ENCODE measurements around the gene BCAN.

Gene BCAN

DNA sequence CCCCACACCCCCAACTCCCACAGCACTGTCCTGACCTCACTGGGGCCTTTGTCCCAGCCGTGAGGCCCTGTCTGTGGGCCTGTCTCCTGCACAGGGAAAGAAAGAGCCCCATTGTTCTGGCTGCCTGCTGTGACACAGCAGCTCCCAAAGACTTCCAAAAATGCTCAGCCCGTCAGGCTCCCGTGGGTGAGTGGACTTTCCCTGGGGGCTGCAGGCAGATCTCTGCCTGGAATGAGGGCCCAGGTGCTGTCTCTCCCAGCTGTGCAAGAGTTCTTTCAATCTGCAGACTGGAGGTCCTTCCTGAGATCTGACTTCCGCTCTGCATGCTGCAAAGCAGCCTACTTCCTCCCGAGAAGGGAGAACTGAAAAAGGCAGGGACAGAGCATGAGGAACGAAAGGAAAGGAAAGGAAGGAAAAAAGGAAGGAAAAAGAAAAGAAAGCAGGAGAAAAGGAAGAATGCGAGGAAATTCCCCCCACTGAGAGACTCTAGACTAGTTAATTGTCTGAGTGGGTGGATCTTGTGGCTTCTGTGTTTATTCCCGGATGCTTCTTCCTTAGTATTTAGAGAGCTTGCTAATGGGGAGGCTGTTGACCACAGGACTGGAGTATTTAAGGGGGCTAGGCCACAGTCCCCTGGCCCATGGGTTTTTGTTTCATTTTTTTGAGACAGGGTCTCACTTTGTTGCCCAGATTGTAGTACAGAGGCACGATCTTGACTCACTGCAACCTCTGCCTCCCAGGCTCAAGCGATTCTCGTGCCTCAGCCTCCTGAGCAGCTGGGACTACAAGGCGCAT, 20.3 kb downstream of the BCAN start:
- DNase-seq (ENCODE audit: low read depth), result no peak

DNA sequence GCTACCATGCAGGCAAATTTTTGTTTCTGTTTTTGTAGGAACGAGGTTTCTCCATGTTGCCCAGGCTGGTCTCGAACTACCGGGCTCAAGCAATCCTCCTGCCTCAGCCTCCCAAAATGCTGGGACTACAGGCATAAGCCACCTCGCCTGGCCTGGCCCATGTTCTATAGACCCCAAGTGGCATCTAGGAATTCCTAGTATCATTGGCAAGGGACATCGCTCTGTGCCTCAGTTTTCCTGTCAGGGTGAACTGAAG, 20.8 kb downstream of the BCAN start:
- no peak for DNase-seq (ENCODE audit: low read depth)

DNA sequence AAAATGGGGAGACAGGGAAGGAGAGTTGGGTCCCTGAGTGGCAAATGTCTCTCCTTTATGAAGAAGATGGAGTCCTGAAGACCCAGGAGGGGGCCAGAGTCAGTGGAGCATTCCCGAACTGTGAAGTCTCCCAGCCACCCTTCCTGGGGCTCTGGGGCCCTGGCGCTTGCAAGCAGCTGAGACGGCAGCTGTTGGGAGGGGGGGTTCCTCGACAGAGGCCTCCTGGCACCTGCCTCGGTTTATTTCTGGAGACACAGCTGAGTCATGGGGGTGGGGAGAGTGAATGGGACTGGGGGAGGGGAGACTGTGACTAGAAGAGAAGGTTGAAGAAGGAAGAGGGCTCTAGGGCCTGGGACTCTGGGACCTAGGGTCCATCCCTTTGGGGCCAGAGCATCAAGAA, 21.3 kb downstream of the BCAN start:
- no peak for DNase-seq (ENCODE audit: low read depth)

DNA sequence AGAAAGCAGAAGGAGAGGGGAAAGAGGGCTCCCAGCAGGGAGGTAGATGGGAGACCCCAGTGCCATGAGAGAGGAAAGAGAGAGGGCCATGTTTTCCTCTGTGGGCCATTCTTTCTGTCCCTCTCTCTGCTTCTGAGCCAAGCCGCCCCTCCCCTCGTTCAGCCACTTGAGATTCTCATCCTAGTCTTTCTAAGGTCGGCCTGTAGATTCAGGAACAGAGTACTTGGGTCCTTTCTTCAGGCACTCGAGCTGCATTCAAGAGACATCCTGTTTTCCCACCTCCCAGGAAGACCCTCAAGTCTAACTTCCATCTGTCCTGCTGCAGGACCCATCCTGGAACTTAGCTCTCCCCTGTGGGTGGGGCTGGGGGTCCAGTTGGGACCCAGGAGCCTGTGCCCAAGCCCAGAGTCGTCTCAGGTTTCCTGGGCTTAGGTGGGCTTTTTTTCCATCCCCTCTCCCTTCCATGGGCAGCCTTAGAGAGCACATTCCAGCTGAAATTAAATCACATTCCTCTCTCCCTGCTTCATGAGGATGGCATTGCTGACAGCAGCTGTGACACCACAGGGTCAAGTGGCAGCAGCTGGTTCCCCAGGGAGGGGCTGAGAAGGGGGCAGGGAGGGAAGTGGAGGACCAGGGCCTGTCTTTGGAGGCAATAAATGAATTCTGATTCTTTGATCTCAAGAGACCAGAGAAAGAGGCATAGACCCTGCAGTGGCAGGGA, 22.3 kb downstream of the BCAN start:
- DNase-seq (ENCODE audit: low read depth), result no peak

DNA sequence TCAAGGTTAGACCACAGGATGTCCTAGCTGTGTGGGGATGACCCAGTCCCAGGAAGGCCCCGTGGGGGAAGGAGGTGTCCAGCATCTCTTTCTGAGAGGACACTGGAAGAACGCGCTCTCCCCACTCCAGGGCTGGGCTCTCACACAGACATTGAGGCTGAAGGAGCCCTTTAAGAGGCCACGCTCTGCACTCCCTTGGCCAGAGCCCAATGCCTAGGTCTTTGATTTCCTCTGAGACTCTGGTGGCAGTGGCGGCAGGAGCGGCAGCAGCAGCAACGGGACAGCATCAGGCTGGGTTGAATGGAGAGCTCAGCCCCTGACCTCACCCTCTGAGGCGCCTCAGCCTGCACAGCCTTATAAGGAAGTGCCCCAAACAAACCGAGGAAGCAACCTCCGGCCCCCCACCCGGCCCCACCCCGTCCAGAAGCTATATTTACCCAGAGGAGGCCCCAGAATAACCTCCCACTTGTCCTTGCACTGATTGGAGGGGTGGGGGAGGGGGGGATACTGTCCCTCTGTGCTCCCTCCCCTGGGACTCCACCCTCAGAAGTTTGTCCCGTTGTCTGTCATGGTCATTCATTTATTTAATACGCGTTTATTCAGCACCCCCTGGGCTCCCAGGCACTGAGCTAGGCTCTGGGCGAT, 23.0 kb downstream of the BCAN start:
- no peak for DNase-seq (ENCODE audit: low read depth)

GRCh38 chr1:156665539-156665938, 23.6 kb downstream of the BCAN start:
- no peak for DNase-seq (ENCODE audit: low read depth)

DNA sequence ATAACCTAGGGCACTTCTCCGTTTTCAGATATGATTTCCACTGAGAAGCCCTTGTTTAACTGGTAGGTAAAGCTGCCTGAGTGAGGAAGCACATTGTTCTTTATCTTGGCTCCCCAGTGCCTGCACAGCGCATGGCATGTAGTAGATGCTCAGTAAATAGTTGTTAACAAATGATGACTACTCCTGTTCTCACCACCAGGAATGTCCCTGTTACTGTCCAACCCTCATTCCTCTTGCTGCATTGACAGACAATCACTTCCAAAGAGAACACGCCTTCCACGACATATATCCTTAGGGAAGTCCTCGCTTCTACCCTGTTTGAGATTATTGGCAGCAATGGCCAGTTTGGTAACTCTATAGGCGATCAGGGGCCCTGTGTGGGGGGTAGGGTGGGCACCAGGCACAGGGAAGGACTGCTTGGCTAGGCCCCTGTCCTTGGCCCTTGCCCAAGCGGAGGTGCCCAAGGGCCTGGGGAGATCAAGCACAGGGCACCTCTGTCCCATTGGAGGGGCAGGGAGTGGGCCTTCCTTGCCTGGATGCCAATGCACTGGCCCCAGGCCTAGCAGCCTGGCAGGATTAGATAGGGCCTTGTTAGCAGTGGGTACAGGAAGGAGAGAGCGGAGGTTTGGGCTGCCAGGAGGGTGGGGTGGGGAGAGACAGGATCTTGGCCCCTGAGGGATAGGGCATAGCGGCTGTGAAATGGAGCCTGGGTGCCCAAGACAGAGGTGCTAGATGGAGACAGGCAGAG, 25.1 kb downstream of the BCAN start:
- no peak for DNase-seq (ENCODE audit: low read depth)

DNA sequence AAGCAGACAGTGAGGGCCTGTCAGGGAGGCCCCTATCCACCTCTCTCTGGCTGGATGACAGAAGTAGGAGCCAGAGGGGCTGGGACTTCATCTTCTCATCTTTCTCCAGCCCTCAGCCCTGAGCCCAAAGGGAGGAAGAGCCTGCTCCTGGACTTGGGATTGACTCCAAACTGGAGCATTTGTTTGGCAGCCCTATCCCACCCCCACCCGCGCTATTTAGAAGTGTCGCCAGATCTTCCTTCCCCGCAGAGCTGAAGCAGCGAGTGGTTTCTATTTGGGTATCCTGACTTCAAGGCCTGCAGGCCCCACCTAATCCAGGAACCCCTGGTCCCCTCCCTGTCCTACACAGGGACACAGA, 25.7 kb downstream of the BCAN start:
- DNase-seq (ENCODE audit: low read depth), result no peak

DNA sequence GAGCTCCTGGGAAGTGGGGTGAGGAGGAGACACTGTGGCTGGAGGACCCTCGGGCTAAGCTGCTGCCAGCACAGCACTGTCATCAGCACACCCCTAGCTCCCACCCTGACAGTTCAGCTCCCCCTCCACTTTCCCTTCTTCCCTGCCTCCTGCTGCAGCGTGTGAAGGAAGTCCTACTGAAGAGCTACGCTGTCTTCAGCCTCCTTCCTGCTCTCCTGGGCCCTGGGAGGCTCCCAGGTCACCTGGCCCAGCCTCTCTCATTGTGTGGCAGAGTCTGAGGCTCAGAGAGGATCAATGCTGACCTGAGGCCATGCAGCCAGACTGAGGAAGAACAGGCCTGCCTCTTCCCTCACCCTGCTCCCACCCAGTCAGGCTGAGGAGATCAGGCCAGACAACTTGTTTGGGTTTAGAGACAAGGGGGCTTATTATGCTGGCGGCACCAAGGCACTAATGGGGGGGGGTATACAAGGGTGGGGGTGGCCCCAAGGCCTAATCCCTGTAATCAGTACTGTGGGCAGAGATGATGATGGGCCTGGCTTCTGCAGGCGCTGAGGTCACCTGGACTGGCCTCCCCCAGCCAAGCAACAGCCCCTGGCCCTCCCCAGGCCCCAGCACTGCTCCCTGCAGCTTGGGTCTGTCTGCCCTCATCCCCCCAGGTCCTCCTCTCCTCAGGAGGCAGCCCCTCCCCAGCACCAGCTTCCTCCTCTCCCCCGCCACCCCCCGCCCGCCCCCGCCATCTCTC, 26.2 kb downstream of the BCAN start:
- DNase-seq (ENCODE audit: low read depth), result no peak

DNA sequence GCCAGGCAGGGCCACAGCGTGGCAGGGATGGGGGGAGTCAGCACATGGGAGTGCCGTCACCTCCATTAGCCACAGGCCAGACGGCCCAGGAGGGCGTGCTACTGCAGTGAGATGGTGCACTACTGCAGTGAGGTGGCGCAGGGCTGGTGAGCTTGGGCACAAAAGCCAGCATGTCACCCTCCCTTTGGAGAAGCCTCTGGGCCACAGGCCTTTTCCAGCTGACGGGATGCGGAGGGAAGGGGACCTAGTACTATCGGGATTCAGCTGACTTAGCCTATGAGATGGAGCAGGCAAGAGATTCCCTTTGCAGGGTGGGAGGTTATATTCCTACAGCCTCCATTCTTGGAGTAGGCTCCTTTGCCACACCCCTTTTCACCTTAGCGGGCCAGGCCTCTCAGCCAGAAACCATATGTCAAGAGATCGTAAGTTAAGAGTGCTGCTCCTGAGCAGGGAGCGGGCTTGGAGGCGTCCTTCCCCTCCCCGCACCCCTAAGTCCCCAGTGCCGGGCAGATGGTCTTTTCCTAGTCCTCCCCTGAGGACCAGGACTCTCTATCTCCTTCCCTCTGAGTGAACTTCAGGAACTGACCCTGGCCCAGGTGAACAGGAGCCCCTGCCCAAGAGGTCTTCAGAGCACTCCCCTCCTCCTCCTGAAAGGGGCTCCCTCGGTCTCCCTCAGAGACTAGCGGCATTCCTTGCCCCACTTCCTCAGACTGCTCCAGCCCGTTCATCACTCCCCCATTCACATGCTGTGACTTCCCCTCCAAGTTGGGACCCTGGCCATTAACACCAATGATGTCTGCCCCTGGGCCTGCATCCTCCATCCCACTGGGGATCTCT, 27.1 kb downstream of the BCAN start:
- no peak for DNase-seq (ENCODE audit: low read depth)

DNA sequence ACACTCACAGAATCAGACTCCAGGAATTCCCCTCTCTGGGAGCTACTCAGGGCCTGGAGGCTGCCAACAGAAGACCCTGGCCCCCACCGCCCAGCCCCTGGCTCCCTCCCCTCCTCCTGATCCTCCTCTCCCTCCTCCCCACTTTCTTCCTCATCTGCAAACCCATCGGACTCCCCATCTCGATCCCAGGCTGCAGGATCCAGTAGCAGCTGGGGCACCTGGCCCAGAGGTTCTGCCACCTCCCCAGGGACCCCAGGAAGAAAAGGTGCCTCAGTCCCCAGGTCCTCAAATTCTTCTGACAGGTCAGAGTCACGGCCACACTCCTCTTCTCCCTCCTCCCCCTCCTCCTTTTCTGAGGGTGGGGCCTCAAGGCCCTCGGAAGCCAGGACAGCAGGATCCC, 27.9 kb downstream of the BCAN start:
- no peak for DNase-seq (ENCODE audit: low read depth)

GRCh38 chr1:156670359-156670758, 28.4 kb downstream of the BCAN start:
- no peak for DNase-seq (ENCODE audit: low read depth)

DNA sequence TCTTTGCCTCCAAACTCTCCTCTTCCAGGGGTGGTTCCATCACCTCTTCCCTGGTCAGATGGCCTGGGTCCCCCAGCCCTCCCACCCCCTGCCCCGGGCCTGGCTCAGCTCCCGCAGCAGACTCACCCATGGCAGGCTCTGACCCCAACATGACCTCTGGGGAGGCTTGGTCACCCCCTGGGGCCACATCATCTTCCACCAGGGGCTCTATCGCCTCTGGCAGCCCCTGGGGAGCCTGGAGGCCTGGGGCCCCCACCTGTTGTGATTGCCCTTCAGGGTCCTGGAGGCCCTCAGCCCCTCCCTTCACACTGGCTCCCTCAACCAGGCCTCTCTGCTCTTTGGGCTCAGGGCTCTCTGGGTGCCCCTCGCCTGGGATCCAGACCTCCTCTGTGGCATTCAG, 28.9 kb downstream of the BCAN start:
- DNase-seq (ENCODE audit: low read depth), result no peak

DNA sequence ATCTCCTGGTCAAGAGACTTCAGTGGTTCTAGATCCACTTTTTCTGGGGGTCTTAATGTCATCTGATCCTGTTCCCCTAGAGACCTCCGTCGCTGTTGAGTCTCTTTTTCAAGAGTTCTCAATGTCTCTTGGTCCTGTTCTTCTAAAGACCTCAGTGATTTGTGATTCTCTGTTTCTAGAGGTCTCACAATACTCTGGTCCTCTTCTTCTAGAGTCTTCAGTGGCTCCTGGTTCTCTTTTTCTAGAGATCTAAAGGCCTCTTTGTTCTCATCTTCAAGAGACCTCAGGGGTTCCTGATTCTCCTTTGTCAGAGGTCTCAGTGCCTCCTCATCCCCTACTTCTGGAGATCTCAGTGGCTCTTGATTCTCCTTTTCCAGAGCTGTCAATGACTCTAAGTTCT, 29.9 kb downstream of the BCAN start:
- DNase-seq (ENCODE audit: low read depth), result no peak

DNA sequence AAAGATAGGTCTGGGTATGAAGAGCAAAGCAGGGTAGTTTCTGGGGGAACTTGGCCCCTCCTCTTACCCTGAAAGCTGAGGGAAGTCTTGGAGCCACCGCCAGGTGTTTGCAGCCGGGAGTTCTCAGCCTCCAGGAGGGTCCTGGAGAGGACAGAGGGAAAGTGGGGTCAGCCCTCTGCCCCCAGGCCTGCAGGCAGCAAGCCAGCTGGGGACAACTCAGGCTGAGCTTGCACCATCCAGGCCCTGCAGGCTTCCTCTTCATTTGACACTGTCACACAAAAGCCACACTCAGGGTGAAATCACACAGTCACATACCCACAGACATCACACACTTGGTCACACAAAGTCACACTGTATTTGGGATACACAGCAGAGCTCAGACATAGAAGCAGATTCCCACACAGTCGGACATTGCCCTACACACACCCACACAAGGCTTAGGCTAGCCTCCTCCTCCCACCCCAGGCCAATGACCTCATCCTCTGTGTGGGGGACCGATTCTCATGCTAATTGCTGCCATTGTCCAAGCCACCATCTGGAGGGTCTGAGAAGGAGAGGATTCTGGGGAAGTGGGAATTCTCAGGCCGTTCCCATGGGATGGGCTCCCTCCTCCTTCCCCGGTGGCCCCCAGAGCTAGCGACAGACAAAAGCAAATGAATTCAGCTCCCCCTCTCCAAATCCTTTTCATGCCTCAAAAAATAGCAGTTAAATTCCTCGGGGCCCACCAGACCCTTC, 31.6 kb downstream of the BCAN start:
- DNase-seq (ENCODE audit: low read depth), result no peak

DNA sequence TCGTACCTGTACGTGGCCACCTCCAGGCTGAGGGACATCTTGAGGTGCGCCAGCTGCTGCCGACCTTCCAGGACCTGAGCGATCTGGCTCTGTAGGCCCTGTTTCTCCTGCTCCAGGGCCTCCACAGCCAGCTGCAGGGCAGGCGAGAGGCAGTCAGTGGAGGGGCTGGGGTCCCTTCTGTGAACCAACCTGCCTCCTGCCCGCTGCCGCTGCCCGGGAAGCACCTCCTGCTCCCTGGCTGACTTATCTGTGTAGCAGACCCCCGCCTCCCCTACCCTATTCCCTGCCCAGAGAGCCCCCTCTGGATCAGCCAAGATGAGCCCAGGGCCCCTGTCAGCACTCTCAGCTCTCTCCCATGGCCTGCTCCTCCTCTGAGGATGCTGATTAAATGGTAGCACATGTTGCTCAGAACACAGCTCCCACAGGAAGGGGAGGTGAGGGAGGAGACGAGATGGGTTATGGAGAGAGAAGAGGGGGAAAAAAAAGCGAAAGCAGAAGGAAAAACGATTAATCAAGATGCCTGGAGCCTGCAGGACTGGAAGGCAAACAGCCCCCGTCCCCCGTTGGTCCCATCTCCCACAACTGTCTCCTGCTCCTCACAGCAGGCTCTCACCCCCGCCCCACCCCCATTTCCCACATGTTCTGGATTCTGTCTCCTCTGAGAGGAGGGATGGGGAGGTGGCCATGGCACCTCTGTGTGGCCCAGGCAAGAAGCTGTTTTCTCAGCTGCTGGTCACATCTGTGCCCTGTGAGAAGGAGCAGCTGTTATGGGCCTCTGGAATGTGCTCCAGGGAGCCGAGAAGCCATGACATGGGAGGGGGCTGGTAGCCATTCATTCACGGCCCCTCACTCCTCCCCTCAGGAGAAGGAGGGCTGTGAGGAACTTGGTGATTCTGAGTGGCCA, 33.5 kb downstream of the BCAN start:
- DNase-seq (ENCODE audit: low read depth), result no peak

DNA sequence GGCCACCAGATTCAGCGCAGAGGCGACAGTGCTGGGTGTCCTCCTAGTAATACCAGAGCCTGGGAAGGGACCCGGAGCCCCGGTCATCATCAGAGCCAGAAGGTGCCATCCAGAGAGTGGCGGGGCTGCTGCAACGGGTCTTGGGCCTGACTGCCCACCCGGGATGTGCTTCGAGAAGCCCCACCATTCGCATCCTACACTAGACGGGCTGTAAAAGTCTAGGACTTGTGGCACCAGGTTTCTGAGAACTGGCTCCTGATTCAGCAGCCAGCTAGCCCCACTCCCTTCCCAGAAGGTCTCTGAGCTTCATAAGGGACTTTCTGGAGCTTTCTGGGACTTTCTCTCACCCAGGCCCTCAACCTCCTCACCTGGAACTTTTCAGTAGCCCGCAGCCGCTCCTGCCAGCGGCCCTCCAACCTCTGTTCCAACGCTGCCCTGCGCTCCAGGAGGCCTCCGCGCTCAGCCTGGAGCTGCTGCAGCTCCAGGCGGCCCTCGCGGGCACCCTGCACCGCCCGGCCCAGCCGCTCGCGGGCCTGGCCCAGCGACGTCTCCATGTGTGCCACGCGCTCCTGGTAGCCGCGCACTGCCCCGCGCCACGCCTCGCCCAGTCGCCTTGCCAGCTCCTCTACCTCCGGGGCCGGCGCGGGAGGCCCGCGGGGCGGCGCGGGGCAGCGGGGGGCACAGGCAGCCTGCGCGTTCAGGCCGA, 34.4 kb downstream of the BCAN start:
- no peak for DNase-seq (ENCODE audit: low read depth)

GRCh38 chr1:156676820-156677615, 35.1 kb downstream of the BCAN start, which contains the start of gene NES:
Gene NES (minus strand): TSS chr1:156677407. CDS start chr1:156677264, 143 bp downstream.
- DNase-seq (ENCODE audit: low read depth), result no peak
